PC-3 (cell line): ENCODE results near the gene RPP25. TPM values are rescaled to one million over a fixed set of nuclear protein-coding genes. Genes with fewer than 3 reads are reported as not detected.

ENCODE experiments used
- ATAC-seq: fragments of 200-7000 bp; cut with Tn5 transposase; 2 replicates; pipeline ENCODE4 v1.9.1; 2020; ENCODE audit warnings: mild to moderate bottlenecking, moderate library complexity
- BruUV-seq: library from RNA; stranded (reverse); fragments of 400-500 nt; replicated peaks from 2 replicates; lab custom pipeline; 2021; lab: Mats Ljungman, UMichigan
- CTCF ChIA-PET: fragments of 300-600 bp; sonication (Branson Sonifier 250); formaldehyde crosslinking; loops from one replicate; lab custom pipeline; 2022; ENCODE audit warnings: antibody characterized with exemption; lab: Charles Lee
- POLR2A ChIA-PET: fragments of 300-600 bp; sonication (Branson Sonifier 250); formaldehyde crosslinking; loops from one replicate; lab custom pipeline; 2022; ENCODE audit warnings: antibody characterized with exemption; ENCODE audit not compliant: unreplicated experiment; lab: Charles Lee
- DNase-seq: peaks from one replicate; pipeline ENCODE4 v3.0.0-alpha.2; 2015
- H2AFZ ChIP-seq: fragments of 300-600 bp; sonication (generic); 2 replicates; pipeline ENCODE4 v1.6.0; 2016; ENCODE audit warnings: antibody characterized with exemption, low read length
- H3F3A ChIP-seq: fragments of 300-600 bp; sonication (generic); one replicate; pipeline ENCODE4 v1.6.0; 2017; ENCODE audit warnings: antibody characterized with exemption, low read length, control low read depth, mild to moderate bottlenecking; ENCODE audit not compliant: unreplicated experiment
- H3K27ac ChIP-seq: fragments of 300-600 bp; sonication (generic); 2 replicates; pipeline ENCODE4 v1.5.1; 2016; ENCODE audit warnings: mild to moderate bottlenecking, low read length
- H3K27me3 ChIP-seq: fragments of 300-600 bp; sonication (generic); 2 replicates; pipeline ENCODE4 v1.6.1; 2016; ENCODE audit warnings: low read length, mixed read lengths
- H3K36me3 ChIP-seq: fragments of 300-600 bp; sonication (generic); 2 replicates; pipeline ENCODE4 v1.6.1; 2016; ENCODE audit warnings: low read depth, mixed run types, low read length, mixed read lengths
- H3K4me1 ChIP-seq: fragments of 300-600 bp; sonication (generic); 2 replicates; pipeline ENCODE4 v1.5.1; 2016; ENCODE audit warnings: low read length; ENCODE audit not compliant: insufficient read depth
- H3K4me2 ChIP-seq: fragments of 300-600 bp; sonication (generic); 2 replicates; pipeline ENCODE4 v1.6.0; 2016; ENCODE audit warnings: low read length
- H3K4me3 ChIP-seq: fragments of 300-600 bp; sonication (generic); 2 replicates; pipeline ENCODE4 v1.5.1; 2016; ENCODE audit warnings: mild to moderate bottlenecking, low read length, mixed read lengths
- H3K79me2 ChIP-seq: fragments of 300-600 bp; sonication (generic); 2 replicates; pipeline ENCODE4 v1.6.1; 2017; ENCODE audit warnings: low read length, mixed read lengths
- H3K9ac ChIP-seq: fragments of 300-600 bp; sonication (generic); 2 replicates; pipeline ENCODE4 v1.6.0; 2016; ENCODE audit warnings: mild to moderate bottlenecking, low read length
- H3K9me2 ChIP-seq: fragments of 300-600 bp; sonication (generic); replicated peaks from 2 replicates; pipeline ENCODE4 v1.6.1; 2016; ENCODE audit warnings: mixed run types, low read length, mixed read lengths
- H3K9me3 ChIP-seq: fragments of 300-600 bp; sonication (generic); 2 replicates; pipeline ENCODE4 v1.6.1; 2016; ENCODE audit warnings: low read length, mixed read lengths
- H4K20me1 ChIP-seq: fragments of 300-600 bp; sonication (generic); 2 replicates; pipeline ENCODE4 v1.6.1; 2016; ENCODE audit warnings: low read length, mixed read lengths
- CTCF ChIP-seq: fragments of 300-600 bp; sonication (generic); conservative IDR thresholded peaks from 2 replicates; pipeline ENCODE4 v1.5.1; 2017; ENCODE audit warnings: antibody characterized with exemption, low read depth, mild to moderate bottlenecking, low read length
- EZH2 ChIP-seq: fragments of 300-600 bp; sonication (generic); IDR thresholded peaks from one replicate; pipeline ENCODE4 v1.6.1; 2017; ENCODE audit warnings: antibody characterized with exemption, mild to moderate bottlenecking, low read length; ENCODE audit not compliant: unreplicated experiment
- EZH2phosphoT487 ChIP-seq: fragments of 300-600 bp; sonication (generic); IDR thresholded peaks from 2 replicates; pipeline ENCODE4 v1.6.1; 2018; ENCODE audit warnings: mild to moderate bottlenecking, antibody characterized with exemption, low read length, borderline replicate concordance
- intact Hi-C: fragments of 100-400 bp; cut with micrococcal nuclease; formaldehyde crosslinking; loops from 2 replicates; pipeline ENCODE4 v1.9.0; 2023
- total RNA-seq: library from RNA; depleted of rRNA; stranded (reverse); fragments of >200 nt; gene quantifications from 2 replicates; pipeline ENCODE4 v1.2.3, GENCODE V29; 2014

The RPP25 gene
- total RNA-seq, 1 experiment from 2014 or later = 6.6 TPM

- Histone ChIP-seq H3K36me3 (no peaks in the 10 kb centered on the region), H3K4me2 (no peak overlapping the region), H3K9me2 (no peaks in the 10 kb centered on the region), H3K9ac (no peak overlapping the region), H3K9me3 (no peaks in the 10 kb centered on the region), H3K4me1 (peaks cover 7% of the 10 kb centered on the region; the same call in 1 of the 2 replicates), H2AFZ (no peak overlapping the region), H3F3A (no peaks in the 10 kb centered on the region), H3K27me3 (no peaks in the 10 kb centered on the region; the same call in 1 of the 2 replicates), H3K27ac (no peak overlapping the region), H4K20me1 (no peaks in the 10 kb centered on the region), H3K79me2 (no peaks in the 10 kb centered on the region), H3K4me3 (no peak overlapping the region)
- intact Hi-C loops = no loop called here
- CTCF ChIA-PET = no interaction called here
- BruUV-seq = no TSS peak
- DNase-seq = no peak
- POLR2A ChIA-PET = no interaction called here
- no peak for ATAC-seq
- no peak for TF ChIP-seq EZH2
- TF ChIP-seq EZH2phosphoT487 = no peak
- no peak for TF ChIP-seq CTCF
Observed at GRCh38 chr15:74977599-74977998, 21.0 kb upstream of the RPP25 start.

- DNase-seq (no peak), ATAC-seq (no peak)
- H3K36me3 ChIP-seq = no peaks in the 10 kb centered on the region
- H3K4me2 ChIP-seq = no peak overlapping the region
- POLR2A ChIA-PET = interaction anchor here (0.6 kb wide), 1 partner anchor 13 kb away, joined by 3 read pairs; no protein-coding TSS in a partner anchor
- H3K4me1 ChIP-seq = peaks cover 7% of the 10 kb centered on the region; the same call in 1 of the 2 replicates
- BruUV-seq = no TSS peak
- no peak overlapping the region for H3K27ac ChIP-seq
- H2AFZ ChIP-seq = no peak overlapping the region
- CTCF ChIA-PET = interaction anchor here (0.6 kb wide), 1 partner anchor 19 kb away, joined by 3 read pairs; no protein-coding TSS in a partner anchor
- no peaks in the 10 kb centered on the region; the same call in 1 of the 2 replicates for H3K27me3 ChIP-seq
- H4K20me1 ChIP-seq = no peaks in the 10 kb centered on the region
- H3K9me2 ChIP-seq = no peaks in the 10 kb centered on the region
- TF ChIP-seq CTCF (peak; percentile 27; the same call in 1 of the 2 replicates), EZH2phosphoT487 (no peak)
- no peak overlapping the region for H3K4me3 ChIP-seq
- H3K79me2 ChIP-seq = no peaks in the 10 kb centered on the region
- intact Hi-C loops = no loop called here
- no peak overlapping the region for H3K9ac ChIP-seq
- no peaks in the 10 kb centered on the region for H3K9me3 ChIP-seq
- H3F3A ChIP-seq = no peaks in the 10 kb centered on the region
Observed at GRCh38 chr15:74976159-74976558, 19.6 kb upstream of the RPP25 start.

GRCh38 chr15:74967670-74968069 is 11.1 kb upstream of the RPP25 start:
- BruUV-seq = no TSS peak

More at GRCh38 chr15:74967670-74968069, 11.1 kb upstream of the RPP25 start:
- Histone ChIP-seq H3K4me1 (peaks cover 11% of the 10 kb centered on the region), H3F3A (no peaks in the 10 kb centered on the region), H4K20me1 (no peaks in the 10 kb centered on the region), H2AFZ (no peak overlapping the region), H3K79me2 (no peaks in the 10 kb centered on the region), H3K27ac (no peak overlapping the region), H3K27me3 (no peaks in the 10 kb centered on the region), H3K36me3 (no peaks in the 10 kb centered on the region), H3K4me2 (no peak overlapping the region), H3K9me3 (no peaks in the 10 kb centered on the region), H3K9ac (no peak overlapping the region), H3K4me3 (no peak overlapping the region), H3K9me2 (no peaks in the 10 kb centered on the region)
- ChIA-PET POLR2A (interaction anchor here (0.6 kb wide), 2 partner anchors 215 to 257 kb away, joined by 4 to 11 read pairs; no protein-coding TSS in a partner anchor), CTCF (no interaction called here)
- intact Hi-C loops = no loop called here
- TF ChIP-seq CTCF = no peak
- no peak for ATAC-seq
- DNase-seq = no peak
